ENCODE data around the gene KMT2C.

DNA sequence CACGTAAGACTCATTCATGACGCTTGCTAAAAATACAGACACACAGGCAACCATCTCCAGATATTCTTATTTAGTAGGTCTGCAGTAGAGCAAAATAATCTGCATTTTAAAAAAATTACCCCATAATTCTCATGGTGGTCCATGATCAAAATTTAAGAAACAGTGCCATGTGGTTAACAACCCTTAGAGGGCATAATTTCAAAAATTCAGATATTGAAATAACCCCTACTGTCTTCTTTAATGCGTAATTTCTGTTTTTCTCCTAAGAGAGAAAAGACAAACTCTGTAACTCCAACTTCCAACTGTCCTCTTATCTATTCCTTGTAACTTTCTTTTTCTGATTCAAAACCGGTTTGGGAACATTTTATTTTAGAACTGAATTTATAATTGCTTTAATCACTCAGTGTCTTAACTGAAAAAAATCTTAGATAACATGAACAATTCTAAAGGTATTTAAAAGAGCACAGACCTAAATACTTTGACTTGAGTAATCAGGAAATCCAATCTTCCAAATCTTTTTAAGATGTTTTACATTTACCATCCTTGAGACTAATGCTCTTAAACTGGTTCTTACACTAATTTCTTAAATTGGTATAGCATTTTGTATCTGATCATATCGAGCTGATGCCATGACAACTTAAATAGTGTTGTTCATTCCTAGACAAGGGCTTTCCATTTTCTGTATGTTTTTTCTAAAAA lies 262.3 kb downstream of the KMT2C start:
- TF ChIP-seq, protein P1, sequence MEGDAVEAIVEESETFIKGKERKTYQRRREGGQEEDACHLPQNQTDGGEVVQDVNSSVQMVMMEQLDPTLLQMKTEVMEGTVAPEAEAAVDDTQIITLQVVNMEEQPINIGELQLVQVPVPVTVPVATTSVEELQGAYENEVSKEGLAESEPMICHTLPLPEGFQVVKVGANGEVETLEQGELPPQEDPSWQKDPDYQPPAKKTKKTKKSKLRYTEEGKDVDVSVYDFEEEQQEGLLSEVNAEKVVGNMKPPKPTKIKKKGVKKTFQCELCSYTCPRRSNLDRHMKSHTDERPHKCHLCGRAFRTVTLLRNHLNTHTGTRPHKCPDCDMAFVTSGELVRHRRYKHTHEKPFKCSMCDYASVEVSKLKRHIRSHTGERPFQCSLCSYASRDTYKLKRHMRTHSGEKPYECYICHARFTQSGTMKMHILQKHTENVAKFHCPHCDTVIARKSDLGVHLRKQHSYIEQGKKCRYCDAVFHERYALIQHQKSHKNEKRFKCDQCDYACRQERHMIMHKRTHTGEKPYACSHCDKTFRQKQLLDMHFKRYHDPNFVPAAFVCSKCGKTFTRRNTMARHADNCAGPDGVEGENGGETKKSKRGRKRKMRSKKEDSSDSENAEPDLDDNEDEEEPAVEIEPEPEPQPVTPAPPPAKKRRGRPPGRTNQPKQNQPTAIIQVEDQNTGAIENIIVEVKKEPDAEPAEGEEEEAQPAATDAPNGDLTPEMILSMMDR (IDR thresholded peaks at IDR 0.05; ENCODE audit: insufficient read depth, low read length, poor library complexity, severe bottlenecking), result no peak
- no peak for TF ChIP-seq EZH2phosphoT487 (conservative IDR thresholded peaks at IDR 0.05; ENCODE audit: low read length)
